GM12865 (cell line): Measurements from ENCODE around the gene TMEM239.

ENCODE experiments used
- DNase-seq: peaks from one replicate; pipeline ENCODE4 v3.0.0; 2010; ENCODE audit warnings: low read depth
- H3K4me3 ChIP-seq: 2 replicates; pipeline ENCODE4 v1.5.1; 2011; ENCODE audit warnings: mild to moderate bottlenecking, low read depth, low read length, control low read depth
- TF ChIP-seq, protein P1 (sequence below): IDR thresholded peaks from 2 replicates; pipeline ENCODE4 v1.5.1; 2011; ENCODE audit warnings: low read length, control low read depth, low read depth, inconsistent platforms; ENCODE audit not compliant: insufficient read depth; ENCODE audit errors: missing control alignments

The TMEM239 gene

GRCh38 chr20:2851086-2851485 lies 34.9 kb downstream of the TMEM239 start:
- TF ChIP-seq, protein P1, sequence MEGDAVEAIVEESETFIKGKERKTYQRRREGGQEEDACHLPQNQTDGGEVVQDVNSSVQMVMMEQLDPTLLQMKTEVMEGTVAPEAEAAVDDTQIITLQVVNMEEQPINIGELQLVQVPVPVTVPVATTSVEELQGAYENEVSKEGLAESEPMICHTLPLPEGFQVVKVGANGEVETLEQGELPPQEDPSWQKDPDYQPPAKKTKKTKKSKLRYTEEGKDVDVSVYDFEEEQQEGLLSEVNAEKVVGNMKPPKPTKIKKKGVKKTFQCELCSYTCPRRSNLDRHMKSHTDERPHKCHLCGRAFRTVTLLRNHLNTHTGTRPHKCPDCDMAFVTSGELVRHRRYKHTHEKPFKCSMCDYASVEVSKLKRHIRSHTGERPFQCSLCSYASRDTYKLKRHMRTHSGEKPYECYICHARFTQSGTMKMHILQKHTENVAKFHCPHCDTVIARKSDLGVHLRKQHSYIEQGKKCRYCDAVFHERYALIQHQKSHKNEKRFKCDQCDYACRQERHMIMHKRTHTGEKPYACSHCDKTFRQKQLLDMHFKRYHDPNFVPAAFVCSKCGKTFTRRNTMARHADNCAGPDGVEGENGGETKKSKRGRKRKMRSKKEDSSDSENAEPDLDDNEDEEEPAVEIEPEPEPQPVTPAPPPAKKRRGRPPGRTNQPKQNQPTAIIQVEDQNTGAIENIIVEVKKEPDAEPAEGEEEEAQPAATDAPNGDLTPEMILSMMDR = no peak
- DNase-seq = no peak
- H3K4me3 ChIP-seq = no peak overlapping the region

- H3K4me3 ChIP-seq = no peak overlapping the region
- DNase-seq = no peak
- TF ChIP-seq, protein P1 = no peak
Observed at GRCh38 chr20:2858591-2858990, 42.4 kb downstream of the TMEM239 start.

DNA sequence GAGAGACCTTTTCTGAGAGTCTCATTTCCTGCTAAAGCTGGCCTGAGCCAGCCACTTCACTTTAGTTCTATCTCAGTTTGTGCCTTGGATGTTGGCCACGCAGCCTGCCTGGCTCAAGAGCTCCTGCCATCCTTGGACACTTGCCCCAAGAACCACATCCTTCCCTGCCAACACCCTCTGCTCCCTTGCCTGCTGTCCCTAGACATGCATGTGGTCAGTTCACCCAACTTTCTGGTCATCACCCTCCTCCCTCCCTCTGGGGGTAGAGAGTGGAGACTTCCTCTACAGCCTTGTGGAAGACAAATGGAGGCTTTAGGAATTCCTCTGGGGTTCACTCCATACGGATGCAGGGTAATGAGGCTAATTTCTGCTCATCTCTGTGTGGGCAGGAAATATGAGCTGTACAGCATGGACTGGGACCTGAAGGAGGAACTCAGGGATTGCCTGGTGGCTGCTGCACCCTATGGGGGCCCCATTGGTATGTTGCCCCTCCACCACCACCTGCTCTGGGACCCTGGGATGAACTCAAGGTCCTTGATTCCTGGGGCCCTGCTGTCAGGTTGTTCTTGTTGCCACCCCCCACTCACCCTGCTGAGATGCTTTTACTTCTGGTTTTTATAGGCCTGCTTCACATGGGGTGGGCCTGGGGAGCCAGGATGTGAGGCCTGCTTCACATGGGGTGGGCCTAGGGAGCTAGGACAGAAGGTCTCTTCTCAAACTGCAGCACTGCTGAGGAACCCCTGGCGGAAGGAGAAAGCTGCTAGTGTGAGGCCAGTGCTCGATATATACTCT lies 43.4 kb downstream of the TMEM239 start:
- TF ChIP-seq, protein P1 = no peak
- no peak overlapping the region for H3K4me3 ChIP-seq
- no peak for DNase-seq

- no peak for DNase-seq
- H3K4me3 ChIP-seq = no peak overlapping the region
- TF ChIP-seq, protein P1 = no peak
Observed at GRCh38 chr20:2864626-2865025, 48.5 kb downstream of the TMEM239 start.

- no peak for DNase-seq
- H3K4me3 ChIP-seq = no peak overlapping the region
- TF ChIP-seq, protein P1 = no peak
Observed at GRCh38 chr20:2865101-2865500, 48.9 kb downstream of the TMEM239 start.

DNA sequence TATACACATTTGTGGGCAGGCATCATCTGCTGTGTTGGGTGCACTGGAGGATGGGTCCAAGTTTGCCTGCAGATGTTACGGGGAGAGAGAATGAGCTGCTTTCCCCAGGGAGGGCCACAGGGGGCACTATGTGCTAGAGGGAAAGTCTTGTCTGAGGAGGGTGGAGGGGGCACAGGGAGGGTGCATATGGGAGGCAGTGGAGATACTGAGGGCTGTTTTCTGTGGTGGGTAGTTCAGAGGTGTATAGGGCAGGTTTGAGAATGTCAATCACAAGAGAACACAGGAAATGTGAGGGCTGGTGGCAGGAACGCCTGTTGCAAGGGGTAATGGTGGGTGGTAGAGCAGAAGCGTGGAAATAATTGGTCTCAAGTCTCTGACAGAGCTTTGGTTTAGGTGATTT lies 49.5 kb downstream of the TMEM239 start:
- DNase-seq = no peak
- TF ChIP-seq, protein P1 = no peak
- H3K4me3 ChIP-seq = no peak overlapping the region

DNA sequence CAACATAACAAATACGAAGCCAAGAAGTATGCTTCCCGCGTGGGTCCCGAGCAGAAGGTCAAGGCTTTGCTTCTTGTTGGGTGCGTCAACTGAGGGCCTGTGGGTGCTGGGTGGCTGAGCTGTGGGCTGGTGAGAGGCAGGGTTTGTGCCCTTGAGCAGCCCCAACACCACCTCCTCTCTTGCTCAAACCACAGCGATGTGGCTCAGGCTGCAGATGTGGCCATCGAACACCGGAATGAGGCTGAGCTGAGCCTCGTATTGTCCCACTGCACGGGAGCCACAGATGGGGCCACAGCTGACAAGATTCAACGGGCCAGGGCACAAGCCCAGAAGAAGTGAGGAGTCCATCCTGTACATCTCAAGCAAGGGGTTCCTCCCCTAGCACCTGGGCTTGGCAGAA lies 50.1 kb downstream of the TMEM239 start:
- DNase-seq = no peak
- TF ChIP-seq, protein P1 = no peak
- no peak overlapping the region for H3K4me3 ChIP-seq
